Activated CD8-positive, alpha-beta T cell treated with anti-CD3 and anti-CD28 coated beads for 36 hours (primary cell): ENCODE measurements around the gene NOSTRIN. TPM values are rescaled to one million over a fixed set of nuclear protein-coding genes. Genes with fewer than 3 reads are reported as not detected.

Experiments used
- ATAC-seq: fragments of 200-7000 bp; cut with Tn5 transposase; one replicate; pipeline ENCODE4 v1.10.0; 2021; ENCODE audit warnings: mild to moderate bottlenecking, moderate library complexity
- CTCF ChIA-PET: fragments of 350-600 bp; sonication (Branson Sonifier 250); formaldehyde crosslinking; loops from one replicate; lab custom pipeline; 2021; ENCODE audit warnings: antibody characterized with exemption; lab: Charles Lee
- POLR2A ChIA-PET: fragments of 350-600 bp; sonication (Branson Sonifier 250); formaldehyde crosslinking; loops from one replicate; lab custom pipeline; 2021; ENCODE audit warnings: antibody characterized with exemption; lab: Charles Lee
- DNase-seq: peaks from one replicate; pipeline ENCODE4 v3.0.0-alpha.2; 2020
- H3K27ac Mint-ChIP-seq: one replicate; pipeline ENCODE4 v1.8.0; 2021; ENCODE audit warnings: mild to moderate bottlenecking, mixed read lengths
- H3K27me3 Mint-ChIP-seq: one replicate; pipeline ENCODE4 v1.8.0; 2021; ENCODE audit warnings: mixed read lengths
- H3K36me3 Mint-ChIP-seq: one replicate; pipeline ENCODE4 v1.8.0; 2021; ENCODE audit warnings: low read depth, mixed read lengths
- H3K4me1 Mint-ChIP-seq: one replicate; pipeline ENCODE4 v1.8.0; 2021; ENCODE audit warnings: low read depth, mixed read lengths
- H3K4me3 Mint-ChIP-seq: one replicate; pipeline ENCODE4 v1.8.0; 2021; ENCODE audit warnings: mild to moderate bottlenecking, moderate library complexity, mixed read lengths
- H3K9me3 Mint-ChIP-seq: one replicate; pipeline ENCODE4 v1.8.0; 2021; ENCODE audit warnings: mixed read lengths
- intact Hi-C: fragments of 100-400 bp; cut with micrococcal nuclease; formaldehyde crosslinking; loops from one replicate; pipeline ENCODE4 v1.10.0; 2022
- total RNA-seq, 2 experiments: library from RNA; stranded (reverse); gene quantifications; one replicate each; pipeline ENCODE4 v1.2.3, GENCODE V29; 2021
- TF ChIP-seq, protein P1 (sequence below): fragments of 200-600 bp; IDR thresholded peaks from one replicate; pipeline ENCODE4 v1.8.0; 2022; ENCODE audit warnings: antibody characterized with exemption, mild to moderate bottlenecking

Gene NOSTRIN
- total RNA-seq, 2 experiments from 2014 or later, result not detected

- no peak for DNase-seq
- TF ChIP-seq, protein P1, sequence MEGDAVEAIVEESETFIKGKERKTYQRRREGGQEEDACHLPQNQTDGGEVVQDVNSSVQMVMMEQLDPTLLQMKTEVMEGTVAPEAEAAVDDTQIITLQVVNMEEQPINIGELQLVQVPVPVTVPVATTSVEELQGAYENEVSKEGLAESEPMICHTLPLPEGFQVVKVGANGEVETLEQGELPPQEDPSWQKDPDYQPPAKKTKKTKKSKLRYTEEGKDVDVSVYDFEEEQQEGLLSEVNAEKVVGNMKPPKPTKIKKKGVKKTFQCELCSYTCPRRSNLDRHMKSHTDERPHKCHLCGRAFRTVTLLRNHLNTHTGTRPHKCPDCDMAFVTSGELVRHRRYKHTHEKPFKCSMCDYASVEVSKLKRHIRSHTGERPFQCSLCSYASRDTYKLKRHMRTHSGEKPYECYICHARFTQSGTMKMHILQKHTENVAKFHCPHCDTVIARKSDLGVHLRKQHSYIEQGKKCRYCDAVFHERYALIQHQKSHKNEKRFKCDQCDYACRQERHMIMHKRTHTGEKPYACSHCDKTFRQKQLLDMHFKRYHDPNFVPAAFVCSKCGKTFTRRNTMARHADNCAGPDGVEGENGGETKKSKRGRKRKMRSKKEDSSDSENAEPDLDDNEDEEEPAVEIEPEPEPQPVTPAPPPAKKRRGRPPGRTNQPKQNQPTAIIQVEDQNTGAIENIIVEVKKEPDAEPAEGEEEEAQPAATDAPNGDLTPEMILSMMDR, result no peak
- Mint-ChIP-seq H3K4me3 (no peak overlapping the region), H3K27me3 (no peaks in the 10 kb centered on the region), H3K4me1 (no peaks in the 10 kb centered on the region), H3K9me3 (no peaks in the 10 kb centered on the region), H3K27ac (no peak overlapping the region), H3K36me3 (no peaks in the 10 kb centered on the region)
- ChIA-PET CTCF (no interaction called here), POLR2A (no interaction called here)
- intact Hi-C loops, result no loop called here
- ATAC-seq, result no peak
Observed at GRCh38 chr2:168830958-168831357, 28.5 kb downstream of the NOSTRIN start.

DNA sequence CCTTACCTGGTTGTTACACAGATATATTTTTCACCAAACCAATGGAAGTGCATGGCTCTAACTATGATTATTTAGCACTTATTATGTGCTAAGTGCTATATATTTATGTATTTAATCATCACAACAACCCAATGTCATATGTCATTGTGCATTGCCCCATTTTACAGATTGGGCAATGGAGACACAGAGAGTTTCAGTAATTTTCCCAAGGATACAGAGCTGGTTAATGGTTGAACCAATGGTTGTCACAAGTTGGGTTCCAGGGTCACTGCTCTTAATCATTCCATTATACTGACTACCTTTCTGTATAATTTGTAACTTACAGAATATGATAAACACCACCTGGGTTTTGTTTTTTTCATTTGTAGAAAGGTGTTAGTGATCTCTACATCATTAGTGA, 29.2 kb downstream of the NOSTRIN start:
- H3K4me3 Mint-ChIP-seq, result no peak overlapping the region
- TF ChIP-seq, protein P1, result no peak

GRCh38 chr2:168835969-168836368, 33.5 kb downstream of the NOSTRIN start:
- POLR2A ChIA-PET, result no interaction called here

More for the DNA sequence above, 29.2 kb downstream of the NOSTRIN start:
- H3K4me1 Mint-ChIP-seq, result no peaks in the 10 kb centered on the region
- H3K27ac Mint-ChIP-seq, result no peak overlapping the region
- H3K36me3 Mint-ChIP-seq, result no peaks in the 10 kb centered on the region
- POLR2A ChIA-PET, result no interaction called here
- DNase-seq (no peak), ATAC-seq (no peak)
- intact Hi-C loops, result no loop called here
- H3K9me3 Mint-ChIP-seq, result no peaks in the 10 kb centered on the region
- CTCF ChIA-PET, result no interaction called here
- no peaks in the 10 kb centered on the region for H3K27me3 Mint-ChIP-seq

DNA sequence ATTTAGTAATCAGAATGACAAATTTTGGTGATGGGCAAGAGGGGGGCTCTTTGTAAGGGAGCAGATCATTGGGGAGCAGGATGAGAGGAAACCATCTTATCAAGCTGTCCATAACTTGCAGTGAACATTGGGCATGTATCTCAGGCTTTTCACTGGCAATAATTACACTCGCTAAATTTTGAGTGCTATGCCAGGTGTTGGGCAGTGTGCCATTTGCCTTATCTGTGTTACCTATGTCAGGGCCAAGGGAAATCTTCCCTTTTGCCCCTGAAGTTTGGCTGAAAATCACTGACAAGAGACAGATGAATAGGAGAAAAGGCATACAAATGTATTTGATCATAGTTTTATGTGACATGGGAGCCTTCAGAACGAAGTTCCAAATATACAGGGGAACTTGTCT, 39.0 kb downstream of the NOSTRIN start:
- POLR2A ChIA-PET, result no interaction called here
- DNase-seq, result no peak
- Mint-ChIP-seq H3K4me1 (peaks cover 3% of the 10 kb centered on the region), H3K9me3 (no peaks in the 10 kb centered on the region), H3K27me3 (no peaks in the 10 kb centered on the region), H3K4me3 (no peak overlapping the region), H3K27ac (no peak overlapping the region), H3K36me3 (no peaks in the 10 kb centered on the region)
- intact Hi-C loops, result no loop called here
- TF ChIP-seq, protein P1, result no peak
- ATAC-seq, result no peak
- CTCF ChIA-PET, result no interaction called here

More at GRCh38 chr2:168835969-168836368, 33.5 kb downstream of the NOSTRIN start:
- Mint-ChIP-seq H3K27me3 (no peaks in the 10 kb centered on the region), H3K9me3 (no peaks in the 10 kb centered on the region), H3K36me3 (no peaks in the 10 kb centered on the region), H3K27ac (no peak overlapping the region), H3K4me3 (no peak overlapping the region), H3K4me1 (no peaks in the 10 kb centered on the region)
- intact Hi-C loops, result no loop called here
- no peak for ATAC-seq
- no peak for DNase-seq
- TF ChIP-seq, protein P1, result no peak
- CTCF ChIA-PET, result no interaction called here

- Mint-ChIP-seq H3K4me1 (peaks cover 3% of the 10 kb centered on the region), H3K36me3 (no peaks in the 10 kb centered on the region), H3K4me3 (no peak overlapping the region), H3K9me3 (no peaks in the 10 kb centered on the region), H3K27me3 (no peaks in the 10 kb centered on the region), H3K27ac (no peak overlapping the region)
- intact Hi-C loops, result no loop called here
- TF ChIP-seq, protein P1, result no peak
- ChIA-PET POLR2A (no interaction called here), CTCF (no interaction called here)
- ATAC-seq (no peak), DNase-seq (no peak)
Observed at GRCh38 chr2:168843253-168843652, 40.8 kb downstream of the NOSTRIN start.
